Kidney capillary endothelial cell (primary cell): ENCODE results near the gene LDLRAD4.
"Not testable (repeated sequence)": the region's sequence is repeated elsewhere in the genome, so short reads cannot be mapped to it uniquely, and the experiment has no call there.

Experiments used
- DNase-seq: peaks from one replicate; pipeline ENCODE4 v3.0.0-alpha.2; 2018; ENCODE audit warnings: low spot score

Gene LDLRAD4

DNA sequence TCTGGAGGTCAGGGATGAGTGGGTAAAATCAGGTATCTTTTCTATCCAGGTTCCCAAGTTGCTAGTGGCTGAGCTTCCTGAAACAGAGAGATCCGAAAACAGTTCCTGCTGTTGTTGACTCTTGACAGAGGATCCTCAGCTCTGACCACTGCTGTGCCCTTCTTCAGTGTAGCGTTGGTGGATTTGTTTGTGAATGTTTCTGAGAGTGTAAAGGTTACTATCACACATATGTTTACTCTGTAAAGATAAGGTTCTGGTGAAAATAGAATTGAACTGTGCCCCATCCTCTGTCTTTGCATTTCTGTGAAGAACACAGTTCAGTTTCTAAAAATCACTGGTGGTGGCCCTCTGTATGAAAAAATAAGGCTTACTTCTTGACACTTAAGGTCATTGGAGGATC is 119.8 kb downstream of the LDLRAD4 start:
- no peak for DNase-seq

- DNase-seq, result no peak
Observed at GRCh38 chr18:13339653-13340052, 121.1 kb downstream of the LDLRAD4 start.

GRCh38 chr18:13346449-13346848 is 127.9 kb downstream of the LDLRAD4 start:
- DNase-seq, result not testable (repeated sequence)

GRCh38 chr18:13353084-13353823 is 134.7 kb downstream of the LDLRAD4 start:
- DNase-seq, result no peak

GRCh38 chr18:13354402-13354801 is 135.8 kb downstream of the LDLRAD4 start:
- no peak for DNase-seq

GRCh38 chr18:13356032-13356431 is 137.5 kb downstream of the LDLRAD4 start:
- DNase-seq, result no peak

DNA sequence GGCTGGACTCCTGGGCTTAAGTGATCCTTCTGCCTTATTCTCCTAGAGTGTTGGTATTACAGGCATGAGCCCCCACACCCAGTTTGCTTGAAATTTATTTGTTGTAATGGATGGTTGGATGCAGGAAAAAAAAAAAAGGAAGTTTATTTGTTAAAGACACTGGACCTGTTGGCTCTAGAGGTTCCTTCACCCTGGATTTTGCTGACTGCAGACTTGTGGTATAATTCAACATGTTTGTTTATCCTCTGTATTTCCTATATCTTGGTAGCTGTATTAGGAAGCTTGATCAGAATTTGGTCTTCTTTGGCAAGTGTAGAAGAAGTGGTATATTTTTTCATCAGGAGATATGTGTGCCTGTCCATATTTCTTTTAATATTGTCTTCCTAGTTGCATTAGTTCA is 138.7 kb downstream of the LDLRAD4 start:
- no peak for DNase-seq

GRCh38 chr18:13359210-13359609 is 140.7 kb downstream of the LDLRAD4 start:
- no peak for DNase-seq

DNA sequence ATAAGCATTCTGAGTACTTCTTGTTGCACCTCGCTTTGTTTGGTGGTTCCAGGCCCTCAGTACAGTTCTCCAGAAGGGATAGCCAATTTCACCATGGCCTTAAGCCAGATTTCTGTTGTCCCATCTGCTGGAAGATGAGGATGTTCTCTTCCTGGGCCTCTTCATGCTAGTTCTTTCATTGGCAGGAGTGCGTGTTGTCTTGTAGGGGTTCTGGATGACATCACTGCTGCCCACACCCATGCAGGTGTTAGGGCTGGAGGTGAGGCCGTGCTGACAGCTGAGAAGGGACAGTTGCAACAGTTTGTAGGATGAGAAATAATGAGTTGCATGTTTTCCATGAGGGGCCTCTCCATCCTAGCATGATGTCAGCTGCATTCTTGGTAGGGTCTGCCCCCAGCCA is 142.9 kb downstream of the LDLRAD4 start:
- no peak for DNase-seq

GRCh38 chr18:13362051-13362450 is 143.5 kb downstream of the LDLRAD4 start:
- no peak for DNase-seq

DNA sequence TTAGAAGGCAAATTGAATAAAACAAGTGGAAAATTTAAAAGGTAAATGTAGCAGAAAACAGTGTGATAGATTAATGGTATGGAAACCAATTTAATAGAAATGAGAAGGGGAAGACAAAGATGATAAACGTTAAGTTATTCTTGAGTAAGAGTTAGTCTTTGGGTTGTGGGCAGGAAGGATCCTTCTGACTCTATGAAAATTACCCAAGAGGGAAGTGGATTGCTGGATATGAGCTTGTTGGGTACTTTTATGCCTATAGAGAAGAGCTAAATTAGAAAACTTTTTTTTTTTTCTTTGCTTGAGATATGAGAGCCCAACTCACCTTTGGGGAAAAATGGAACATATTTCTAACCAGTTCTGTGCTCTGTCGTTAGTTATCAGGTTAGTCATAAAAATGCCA is 144.0 kb downstream of the LDLRAD4 start:
- DNase-seq, result no peak

DNA sequence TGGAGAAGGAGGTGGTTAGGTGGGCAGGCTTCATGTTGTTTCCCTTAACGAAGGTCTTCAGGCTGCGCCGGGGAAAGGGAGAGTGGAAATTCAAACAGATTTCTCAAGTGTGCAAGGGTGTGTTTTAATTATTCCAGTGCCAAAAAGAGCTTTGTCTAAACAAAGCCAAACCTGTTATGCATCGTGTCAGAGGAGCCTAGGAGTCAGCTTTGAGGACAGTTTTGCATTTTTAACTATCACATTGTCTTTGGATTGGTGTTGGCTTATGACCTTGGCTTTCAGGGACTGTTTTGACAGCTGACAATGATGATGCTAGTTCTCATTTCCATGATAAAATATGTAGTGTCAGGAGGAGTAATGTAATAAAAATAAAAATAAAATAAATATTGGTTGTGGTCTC is 144.8 kb downstream of the LDLRAD4 start:
- DNase-seq, result no peak

DNA sequence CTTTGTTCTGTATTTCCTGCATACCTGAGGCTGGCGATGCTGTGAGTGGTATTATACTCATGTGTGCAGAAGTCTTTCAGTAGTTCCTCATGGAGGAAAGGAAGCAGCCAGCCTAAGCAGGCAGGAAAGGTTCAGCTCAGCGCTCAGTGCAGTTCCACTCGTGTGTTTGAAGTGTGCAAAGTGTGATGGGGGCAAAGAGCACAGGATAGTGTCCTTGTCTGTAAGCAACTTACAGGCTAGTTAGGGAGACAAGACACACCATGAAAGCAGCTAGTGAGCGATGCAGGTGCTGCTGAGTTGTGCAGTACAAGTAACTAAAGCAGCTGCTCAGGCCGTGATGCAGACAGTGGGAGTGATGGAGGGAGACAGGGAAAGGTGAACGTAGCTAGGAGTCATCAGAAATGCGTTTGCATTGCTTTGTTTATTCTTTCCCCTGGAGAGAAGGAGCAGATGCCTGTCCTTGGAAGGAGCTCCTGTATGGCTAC is 146.2 kb downstream of the LDLRAD4 start:
- DNase-seq, result no peak

- DNase-seq, result no peak
Observed at GRCh38 chr18:13366131-13366530, 147.6 kb downstream of the LDLRAD4 start.

DNA sequence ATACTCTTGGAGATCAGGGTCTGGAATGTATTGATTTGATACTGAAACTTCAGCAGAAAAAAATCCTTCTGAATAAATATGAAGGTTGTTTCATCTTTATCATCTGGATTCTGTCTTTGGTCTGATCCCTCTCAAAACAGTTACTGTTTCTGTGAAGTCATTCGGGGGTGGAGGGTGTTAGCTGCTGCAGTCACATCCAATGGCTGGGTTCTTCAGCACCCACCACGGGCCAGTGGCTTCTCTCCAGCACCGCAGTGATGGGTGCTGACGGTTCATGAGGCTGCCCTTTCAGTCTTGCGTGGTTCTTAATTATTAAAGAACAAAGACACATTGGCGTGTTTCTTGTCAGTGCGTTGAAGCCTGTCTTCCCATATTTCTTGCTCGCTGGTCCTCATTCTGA is 148.0 kb downstream of the LDLRAD4 start:
- DNase-seq, result no peak

GRCh38 chr18:13366962-13367892 is 148.7 kb downstream of the LDLRAD4 start:
- DNase-seq, result no peak

- no peak for DNase-seq
Observed at GRCh38 chr18:13368080-13368813, 149.7 kb downstream of the LDLRAD4 start.

- DNase-seq, result no peak
Observed at GRCh38 chr18:13369353-13369752, 150.8 kb downstream of the LDLRAD4 start.

DNA sequence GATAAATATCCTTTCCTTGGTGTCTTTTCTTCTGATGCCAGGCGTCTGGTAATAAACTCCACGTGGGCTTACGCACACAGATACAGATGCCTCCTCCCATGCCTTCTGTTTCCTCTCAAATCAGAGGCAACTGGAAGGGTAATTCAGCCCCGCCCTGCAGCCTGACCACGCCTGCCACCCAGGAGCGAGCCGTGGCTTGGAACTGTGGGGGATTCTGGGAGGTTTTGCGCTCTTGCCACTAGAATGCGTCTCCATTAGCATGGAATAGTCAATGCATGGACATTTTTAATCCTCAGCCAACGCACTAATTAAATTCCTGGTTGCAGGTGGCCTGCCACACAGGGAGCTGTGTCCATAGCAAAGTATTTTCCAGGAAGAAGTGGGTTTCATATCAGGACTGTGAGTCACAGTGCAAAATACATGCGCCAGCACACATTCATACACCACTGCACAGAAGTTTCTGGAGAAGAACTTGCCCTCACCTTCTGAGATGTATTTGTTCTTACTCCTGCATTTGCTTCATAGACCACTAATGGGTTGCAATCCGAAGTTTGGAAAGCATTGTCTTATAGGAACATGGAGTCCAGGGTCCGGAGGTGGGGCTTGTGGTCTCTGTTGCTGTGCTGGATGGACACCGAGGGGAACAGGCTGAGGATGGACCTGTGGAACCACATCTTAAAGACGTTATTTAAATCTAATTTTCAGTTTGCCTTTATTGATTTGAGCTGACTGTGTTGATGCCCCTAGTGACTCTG is 151.4 kb downstream of the LDLRAD4 start:
- DNase-seq, result no peak

- no peak for DNase-seq
Observed at GRCh38 chr18:13370995-13371625, 152.6 kb downstream of the LDLRAD4 start.
